Adrenal gland (tissue), 12 donors: ENCODE measurements around the gene TRRAP. TPM values are rescaled to one million over a fixed set of nuclear protein-coding genes. Genes with fewer than 3 reads are reported as not detected.

ENCODE experiments used
- DNase-seq, 7 donors: peaks; one replicate each; pipeline ENCODE4 v3.0.0-alpha.2; 2019 to 2020
- H3K27ac ChIP-seq, 5 donors: fragments of 200-600 bp; sonication (generic) in 4 of 5; 1 replicate in 3 of 5; 2 replicates in 2 of 5; pipeline versions ENCODE4 v1.5.1 to v1.8.0; 2016 to 2020; ENCODE audit warnings: mild to moderate bottlenecking in 1 of 5
- H3K27me3 ChIP-seq: fragments of 200-600 bp; 2 replicates; pipeline ENCODE4 v1.8.0; 2021
- H3K36me3 ChIP-seq, 2 donors: fragments of 200-600 bp; replicated peaks in 1 of 2; 1 replicate in 1 of 2; 2 replicates in 1 of 2; pipeline versions ENCODE4 v1.5.1 to v1.8.0; 2018 to 2022
- H3K4me1 ChIP-seq, 2 donors: fragments of 200-600 bp; replicated peaks in 1 of 2; 1 replicate in 1 of 2; 2 replicates in 1 of 2; pipeline versions ENCODE4 v1.5.1 to v1.8.0; 2018 to 2021
- H3K4me3 ChIP-seq, 4 donors: fragments of 200-600 bp; sonication (generic) in 3 of 4; one replicate each; pipeline ENCODE4 v1.5.1; 2016 to 2018
- H3K9me3 ChIP-seq, 3 donors: fragments of 200-600 bp; sonication (generic) in 1 of 3; replicated peaks in 1 of 3; 1 replicate in 2 of 3; 2 replicates in 1 of 3; pipeline versions ENCODE4 v1.5.1 to v1.8.0; 2016 to 2021
- POLR2A ChIP-seq, 2 donors: fragments of 450-650 bp; IDR thresholded peaks; one replicate each; pipeline ENCODE4 v1.6.1; 2017; ENCODE audit warnings: antibody characterized with exemption in 2 of 2, mild to moderate bottlenecking in 2 of 2, moderate library complexity in 1 of 2
- WGBS, 4 donors: extraction: QIAGEN DNeasy Blood & Tissue Kit in 2 of 4; methylation state at CpG; one replicate each; pipeline versions ENCODE4 v1.1.5 to v1.1.7; 2013 to 2017; 5-methylcytosine and 5-hydroxymethylcytosine counted together
- intact Hi-C, 2 donors: fragments of 100-400 bp; cut with DNase I; formaldehyde crosslinking; loops; one replicate each; pipeline versions ENCODE4 v1.14.1 to v1.15.0; 2022 to 2023
- polyA plus RNA-seq, 3 donors: library from polyadenylated mRNA; stranded (reverse); fragments of 200-250 nt in 2 of 3; fragments of 350-450 nt in 1 of 3; fragmentation: Illumina TruSeq in 1 of 3; extraction: RNeasy Lipid Tissue Mini Kit (QIAGEN cat#74804) in 1 of 3; gene quantifications; one replicate each; pipeline ENCODE4 v1.2.3, GENCODE V29; 2013 to 2014
- total RNA-seq, 9 donors: library from RNA; depleted of rRNA in 4 of 9; stranded (reverse); fragments of >200 nt in 4 of 9; fragments of 120-200 nt in 1 of 9; fragmentation: NEBNext Ultra II Directional in 1 of 9; extraction: Animal tissue kit (Norgen Biotek cat#: 25700) in 1 of 9; gene quantifications; one replicate each; pipeline versions ENCODE4 v1.1.0 to v1.2.4, GENCODE V29; 2013 to 2023
- TF ChIP-seq, protein P1 (sequence below), 6 experiments: fragments of 450-650 bp in 4 of 6; fragments of 200-600 bp in 2 of 6; sonication (generic) in 1 of 6; IDR thresholded peaks; 1 replicate in 5 of 6; 2 replicates in 1 of 6; pipeline versions ENCODE4 v1.5.1 to v1.8.0; 2016 to 2021; ENCODE audit warnings: antibody characterized with exemption in 6 of 6, mild to moderate bottlenecking in 2 of 6, moderate library complexity in 1 of 6
- donor health status: healthy with polysubstance abuse.
- donor health status: Bipolar disorder and iron deficiency.
- donor health status: DM: yes; HTN: yes; CAD: no.
- donor health status: DM: no; HTN: no; CAD: no.
- donor health status: DM: no; HTN: no; CAD: no.
- donor health status: DM: yes; HTN: yes; CAD: no.

Gene TRRAP
- total and polyA plus RNA-seq, 12 donors, result 11.8 to 43.0 (median 30.9) TPM

DNA sequence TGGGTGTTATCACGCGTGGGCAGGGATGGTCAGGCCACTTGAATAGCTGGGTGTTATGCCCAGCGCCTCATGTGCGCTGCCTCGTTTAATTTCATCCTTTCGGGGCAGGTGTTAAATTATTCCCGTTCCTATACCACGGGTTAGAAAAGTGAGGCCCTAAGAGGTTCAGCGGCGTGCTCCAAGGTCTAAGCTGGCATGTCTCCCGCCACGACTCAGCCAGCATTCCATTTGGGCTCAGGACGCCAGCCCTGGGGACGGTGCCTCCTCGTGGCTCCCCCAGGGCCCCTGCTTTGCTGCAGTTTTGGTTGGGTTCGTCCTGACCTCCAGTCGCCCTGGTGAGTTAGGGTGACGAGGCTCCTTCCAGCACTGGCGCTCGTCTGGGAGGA, 124.5 kb downstream of the TRRAP start:
- H3K27me3 ChIP-seq, result no peaks in the 10 kb centered on the region
- H3K4me3 ChIP-seq, result no peak overlapping the region
- H3K27ac ChIP-seq, result no peak overlapping the region
- peaks cover 0 to 60% of the 10 kb centered on the region in 2 donors for H3K36me3 ChIP-seq
- DNase-seq, result no peak
- no peaks in the 10 kb centered on the region for H3K9me3 ChIP-seq
- no peak for TF ChIP-seq POLR2A (IDR thresholded peaks at IDR 0.05)
- TF ChIP-seq, protein P1, sequence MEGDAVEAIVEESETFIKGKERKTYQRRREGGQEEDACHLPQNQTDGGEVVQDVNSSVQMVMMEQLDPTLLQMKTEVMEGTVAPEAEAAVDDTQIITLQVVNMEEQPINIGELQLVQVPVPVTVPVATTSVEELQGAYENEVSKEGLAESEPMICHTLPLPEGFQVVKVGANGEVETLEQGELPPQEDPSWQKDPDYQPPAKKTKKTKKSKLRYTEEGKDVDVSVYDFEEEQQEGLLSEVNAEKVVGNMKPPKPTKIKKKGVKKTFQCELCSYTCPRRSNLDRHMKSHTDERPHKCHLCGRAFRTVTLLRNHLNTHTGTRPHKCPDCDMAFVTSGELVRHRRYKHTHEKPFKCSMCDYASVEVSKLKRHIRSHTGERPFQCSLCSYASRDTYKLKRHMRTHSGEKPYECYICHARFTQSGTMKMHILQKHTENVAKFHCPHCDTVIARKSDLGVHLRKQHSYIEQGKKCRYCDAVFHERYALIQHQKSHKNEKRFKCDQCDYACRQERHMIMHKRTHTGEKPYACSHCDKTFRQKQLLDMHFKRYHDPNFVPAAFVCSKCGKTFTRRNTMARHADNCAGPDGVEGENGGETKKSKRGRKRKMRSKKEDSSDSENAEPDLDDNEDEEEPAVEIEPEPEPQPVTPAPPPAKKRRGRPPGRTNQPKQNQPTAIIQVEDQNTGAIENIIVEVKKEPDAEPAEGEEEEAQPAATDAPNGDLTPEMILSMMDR (IDR thresholded peaks at IDR 0.05), result no peak
- intact Hi-C loops, result no loop called here
- WGBS, 4 donors, result 89 to 94% (median 90%) methylated on average over 11 to 20 of the region's 20 CpGs
- H3K4me1 ChIP-seq, result no peaks in the 10 kb centered on the region

DNA sequence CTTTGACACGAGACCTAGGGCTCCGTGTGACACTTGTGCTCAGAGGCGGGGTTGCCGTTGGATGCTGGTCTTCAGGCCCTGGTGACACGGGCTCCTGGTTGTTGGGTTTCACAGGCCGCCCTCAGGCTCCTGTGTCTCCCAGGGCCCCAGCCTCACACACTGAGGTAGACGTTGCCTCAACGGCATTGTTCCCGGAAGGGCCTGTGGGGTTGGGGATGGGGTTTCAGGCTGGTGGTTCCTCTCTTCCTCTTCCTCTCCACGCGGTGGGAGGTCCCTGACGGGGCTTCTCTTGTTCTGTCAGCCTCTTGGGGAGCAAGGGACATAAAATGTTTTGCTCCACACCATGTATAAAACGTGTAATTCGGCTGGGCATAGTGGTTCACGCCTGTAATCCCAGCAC, 125.1 kb downstream of the TRRAP start:
- intact Hi-C loops, result no loop called here
- no peaks in the 10 kb centered on the region for H3K27me3 ChIP-seq
- 91 to 96% (median 93%) methylated on average over 15 of the region's 15 CpGs for WGBS, 4 donors
- H3K27ac ChIP-seq, result no peak overlapping the region
- DNase-seq, result peak in 1 of 7 donors; percentile 40
- H3K4me3 ChIP-seq, result no peak overlapping the region
- peaks cover 0 to 65% of the 10 kb centered on the region in 2 donors for H3K36me3 ChIP-seq
- H3K9me3 ChIP-seq, result no peaks in the 10 kb centered on the region
- TF ChIP-seq, protein P1 (IDR thresholded peaks at IDR 0.05), result no peak
- H3K4me1 ChIP-seq, result no peaks in the 10 kb centered on the region

DNA sequence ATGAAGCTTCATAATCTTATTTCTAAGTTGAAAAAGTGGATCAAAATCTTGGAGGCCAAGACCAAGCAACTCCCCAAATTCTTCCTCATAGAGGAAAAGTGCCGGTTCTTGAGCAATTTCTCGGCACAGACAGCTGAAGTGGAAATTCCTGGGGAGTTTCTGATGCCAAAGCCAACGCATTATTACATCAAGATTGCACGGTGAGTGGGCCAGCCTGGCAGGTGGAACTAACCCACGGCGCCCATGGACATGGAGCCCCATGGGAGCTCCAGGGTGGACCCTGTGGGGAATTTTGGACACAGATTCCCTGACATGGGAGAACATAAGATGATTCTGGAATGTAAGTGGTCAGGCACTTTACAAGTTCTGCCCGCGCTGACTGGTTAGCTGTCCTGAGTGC, 125.9 kb downstream of the TRRAP start:
- no peak overlapping the region for H3K4me3 ChIP-seq
- H3K27ac ChIP-seq, result no peak overlapping the region
- H3K27me3 ChIP-seq, result no peaks in the 10 kb centered on the region
- H3K9me3 ChIP-seq, result no peaks in the 10 kb centered on the region
- WGBS, 4 donors, result 93 to 97% (median 96%) methylated on average over 6 to 8 of the region's 8 CpGs
- TF ChIP-seq POLR2A (IDR thresholded peaks at IDR 0.05), result no peak
- TF ChIP-seq, protein P1 (IDR thresholded peaks at IDR 0.05), result no peak
- peaks cover 0 to 67% of the 10 kb centered on the region in 2 donors for H3K36me3 ChIP-seq
- intact Hi-C loops, result no loop called here
- DNase-seq, result peak in 1 of 7 donors; percentile 41
- H3K4me1 ChIP-seq, result no peaks in the 10 kb centered on the region

DNA sequence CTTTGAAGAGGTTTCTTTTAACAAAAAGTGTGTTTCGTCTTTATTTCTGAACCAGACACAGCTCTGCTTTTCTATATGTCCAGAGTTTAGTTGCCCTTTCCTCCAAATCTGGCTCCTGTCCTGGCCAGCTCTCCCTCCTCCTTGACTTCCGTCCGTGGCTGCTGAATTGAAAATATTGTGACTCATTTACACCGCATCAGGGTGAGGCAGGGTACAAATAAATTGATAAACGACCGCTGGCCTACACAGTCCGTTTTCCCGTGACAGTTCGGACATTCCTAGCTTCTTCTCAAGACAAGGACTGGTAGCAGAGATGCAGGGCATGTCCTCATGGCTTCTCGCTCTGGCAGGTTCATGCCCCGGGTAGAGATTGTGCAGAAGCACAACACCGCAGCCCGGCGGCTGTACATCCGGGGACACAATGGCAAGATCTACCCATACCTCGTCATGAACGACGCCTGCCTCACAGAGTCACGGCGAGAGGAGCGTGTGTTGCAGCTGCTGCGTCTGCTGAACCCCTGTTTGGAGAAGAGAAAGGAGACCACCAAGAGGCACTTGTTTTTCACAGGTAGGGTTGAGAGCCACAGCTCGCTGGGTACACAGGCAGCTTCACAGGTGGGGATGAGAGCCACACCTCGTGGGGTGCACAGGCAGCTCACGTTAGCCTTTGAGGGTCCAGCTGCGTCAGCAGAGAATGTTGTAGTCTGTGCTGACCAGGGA, 126.6 kb downstream of the TRRAP start:
- intact Hi-C loops, result no loop called here
- no peak for TF ChIP-seq POLR2A (IDR thresholded peaks at IDR 0.05)
- TF ChIP-seq, protein P1 (IDR thresholded peaks at IDR 0.05), result no peak
- Histone ChIP-seq H3K9me3 (no peaks in the 10 kb centered on the region), H3K27ac (no peak overlapping the region), H3K27me3 (no peaks in the 10 kb centered on the region), H3K4me1 (no peaks in the 10 kb centered on the region), H3K4me3 (no peak overlapping the region), H3K36me3 (peaks cover 0 to 69% of the 10 kb centered on the region in 2 donors)
- DNase-seq, result peak in 1 of 7 donors; percentile 42
- WGBS, 4 donors, result 89 to 92% (median 91%) methylated on average over 23 to 26 of the region's 26 CpGs
